GM12864 (cell line): Measurements from ENCODE around the gene CNTN2.

Experiments
- DNase-seq: peaks from one replicate; pipeline ENCODE4 v3.0.0-alpha.2; 2011; ENCODE audit warnings: low read depth
- H3K4me3 ChIP-seq: 2 replicates; pipeline ENCODE4 v1.5.1; 2011; ENCODE audit warnings: mild to moderate bottlenecking, low read depth, low read length, control low read depth
- TF ChIP-seq, protein P1 (sequence below): IDR thresholded peaks from 2 replicates; pipeline ENCODE4 v1.5.1; 2011; ENCODE audit warnings: low read depth, mild to moderate bottlenecking, moderate library complexity, low read length, control low read depth, inconsistent platforms; ENCODE audit errors: missing control alignments

CNTN2 gene

DNA sequence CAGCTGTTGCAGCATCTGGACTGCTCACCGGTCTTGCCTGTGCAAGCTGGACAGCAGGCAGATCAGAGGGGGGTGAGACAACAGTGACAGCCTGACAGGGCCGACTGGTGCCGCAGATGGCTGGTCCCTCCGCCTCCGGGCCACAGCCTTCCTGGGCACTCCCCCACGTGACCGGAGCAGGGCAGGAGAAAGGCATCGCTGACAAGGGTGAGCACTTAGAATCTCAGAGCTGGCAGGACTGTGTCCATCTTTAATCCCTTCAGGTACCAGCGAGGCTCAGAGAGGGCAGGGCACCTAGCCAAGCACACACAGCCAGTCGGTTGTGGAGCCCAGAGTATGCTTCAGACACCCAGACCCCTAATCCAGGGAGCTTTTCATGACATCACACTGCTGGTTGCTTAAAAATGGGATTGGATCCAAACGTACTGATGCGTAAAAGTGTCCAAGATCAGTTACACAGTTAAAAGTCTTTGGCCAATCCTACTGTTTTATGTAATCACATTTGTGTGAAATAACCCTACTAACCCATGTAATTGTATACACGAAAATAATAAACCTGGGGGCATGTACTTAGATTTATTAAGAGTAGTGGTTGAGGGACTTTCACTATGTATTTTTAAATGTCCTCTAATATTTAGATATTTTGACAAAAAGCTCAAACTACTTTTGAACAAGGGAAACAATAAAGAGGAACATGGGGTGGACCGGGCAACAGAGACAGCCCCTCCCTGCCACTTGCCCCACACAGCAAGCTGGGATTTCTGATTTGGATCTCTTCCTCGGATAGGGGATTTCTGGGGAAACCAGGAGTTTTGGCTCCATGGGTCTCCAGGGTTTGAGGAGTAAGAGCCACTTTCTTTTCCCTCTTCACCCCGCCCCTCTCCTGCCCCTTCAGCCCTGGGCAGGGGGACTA is 758 bp upstream of the CNTN2 start:
- no peak for DNase-seq
- TF ChIP-seq, protein P1, sequence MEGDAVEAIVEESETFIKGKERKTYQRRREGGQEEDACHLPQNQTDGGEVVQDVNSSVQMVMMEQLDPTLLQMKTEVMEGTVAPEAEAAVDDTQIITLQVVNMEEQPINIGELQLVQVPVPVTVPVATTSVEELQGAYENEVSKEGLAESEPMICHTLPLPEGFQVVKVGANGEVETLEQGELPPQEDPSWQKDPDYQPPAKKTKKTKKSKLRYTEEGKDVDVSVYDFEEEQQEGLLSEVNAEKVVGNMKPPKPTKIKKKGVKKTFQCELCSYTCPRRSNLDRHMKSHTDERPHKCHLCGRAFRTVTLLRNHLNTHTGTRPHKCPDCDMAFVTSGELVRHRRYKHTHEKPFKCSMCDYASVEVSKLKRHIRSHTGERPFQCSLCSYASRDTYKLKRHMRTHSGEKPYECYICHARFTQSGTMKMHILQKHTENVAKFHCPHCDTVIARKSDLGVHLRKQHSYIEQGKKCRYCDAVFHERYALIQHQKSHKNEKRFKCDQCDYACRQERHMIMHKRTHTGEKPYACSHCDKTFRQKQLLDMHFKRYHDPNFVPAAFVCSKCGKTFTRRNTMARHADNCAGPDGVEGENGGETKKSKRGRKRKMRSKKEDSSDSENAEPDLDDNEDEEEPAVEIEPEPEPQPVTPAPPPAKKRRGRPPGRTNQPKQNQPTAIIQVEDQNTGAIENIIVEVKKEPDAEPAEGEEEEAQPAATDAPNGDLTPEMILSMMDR, result no peak
- no peak overlapping the region for H3K4me3 ChIP-seq

DNA sequence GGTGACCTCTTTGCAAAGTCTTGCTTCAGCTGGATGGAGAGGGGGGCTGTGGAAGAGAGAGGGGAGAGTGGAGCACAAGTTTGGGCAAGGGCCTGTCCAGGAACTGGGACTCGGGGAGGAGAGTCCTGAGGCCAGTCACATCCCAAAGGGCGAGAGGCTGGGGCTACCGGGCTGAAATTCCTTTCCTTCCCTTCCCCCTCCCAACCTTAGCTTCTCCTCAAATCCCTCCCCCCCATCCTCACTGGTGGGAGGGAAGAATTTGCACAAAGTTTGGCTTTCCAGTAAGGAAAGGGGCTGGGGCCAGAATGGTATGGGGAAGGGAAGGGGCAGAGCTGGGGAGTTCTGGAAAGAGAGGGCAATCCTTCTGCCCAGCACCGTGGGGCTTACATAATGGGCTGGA is 854 bp downstream of the CNTN2 start:
- no peak for DNase-seq
- H3K4me3 ChIP-seq, result no peak overlapping the region
- TF ChIP-seq, protein P1, result no peak

- no peak overlapping the region for H3K4me3 ChIP-seq
- TF ChIP-seq, protein P1, result no peak
- DNase-seq, result no peak
These were observed 1.7 kb downstream of the CNTN2 start for GRCh38 chr1:205044741-205045140.

GRCh38 chr1:205045146-205045545 is 2.1 kb downstream of the CNTN2 start:
- DNase-seq, result no peak
- H3K4me3 ChIP-seq, result no peak overlapping the region
- TF ChIP-seq, protein P1, result no peak

DNA sequence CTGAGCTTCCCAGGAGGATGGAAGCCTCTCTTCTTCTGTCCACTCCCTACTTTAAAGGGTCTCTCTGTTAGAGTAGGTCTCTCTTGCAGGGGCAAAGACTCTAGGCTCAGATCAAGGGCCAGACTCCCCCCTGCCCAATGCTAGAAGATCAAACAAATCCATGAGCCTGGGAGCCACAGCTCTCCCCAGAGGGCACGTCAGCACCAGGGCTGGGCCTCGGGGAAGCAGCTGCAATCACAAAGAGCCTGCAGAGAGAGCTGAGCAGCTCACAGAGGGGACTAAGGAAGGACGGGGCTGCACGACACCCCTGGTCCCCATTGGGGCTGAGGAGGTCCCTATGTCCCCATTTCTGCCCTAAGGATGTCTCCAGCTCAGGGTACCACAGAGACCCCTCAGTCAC is 3.9 kb downstream of the CNTN2 start:
- no peak overlapping the region for H3K4me3 ChIP-seq
- DNase-seq, result no peak
- TF ChIP-seq, protein P1, result no peak

- DNase-seq, result no peak
- no peak overlapping the region for H3K4me3 ChIP-seq
- TF ChIP-seq, protein P1, result no peak
These were observed 4.8 kb downstream of the CNTN2 start for GRCh38 chr1:205047764-205048231.

- DNase-seq, result no peak
- TF ChIP-seq, protein P1, result no peak
These were observed 5.4 kb downstream of the CNTN2 start for GRCh38 chr1:205048382-205048781.

More at GRCh38 chr1:205048382-205048781, 5.4 kb downstream of the CNTN2 start:
- no peak overlapping the region for H3K4me3 ChIP-seq
